Activated CD4-positive, alpha-beta T cell treated with anti-CD3 and anti-CD28 coated beads, Interleukin-2, amount 50 U/mL, for 24 hours (primary cell): ENCODE measurements around the gene PTPRK.

Experiments
- DNase-seq, 2 donors: peaks; one replicate each; pipeline ENCODE4 v3.0.0-alpha.2; 2020; ENCODE audit warnings: low read depth in 1 of 2, low spot score in 1 of 2

PTPRK gene

GRCh38 chr6:128350416-128351254 lies 169.8 kb downstream of the PTPRK start:
- no peak for DNase-seq

- no peak for DNase-seq
Observed at GRCh38 chr6:128347123-128347522, 173.3 kb downstream of the PTPRK start.

GRCh38 chr6:128346569-128346968 lies 173.8 kb downstream of the PTPRK start:
- DNase-seq = no peak

GRCh38 chr6:128345278-128345677 lies 175.1 kb downstream of the PTPRK start:
- no peak for DNase-seq

GRCh38 chr6:128343706-128344105 lies 176.7 kb downstream of the PTPRK start:
- no peak for DNase-seq

- DNase-seq = no peak
Observed at GRCh38 chr6:128339635-128340450, 180.6 kb downstream of the PTPRK start.

- no peak for DNase-seq
Observed at GRCh38 chr6:128337619-128338018, 182.8 kb downstream of the PTPRK start.

GRCh38 chr6:128336436-128337095 lies 183.8 kb downstream of the PTPRK start:
- DNase-seq = no peak

- DNase-seq = no peak
Observed at GRCh38 chr6:128335963-128336362, 184.4 kb downstream of the PTPRK start.

- DNase-seq = no peak
Observed at GRCh38 chr6:128333581-128334223, 186.7 kb downstream of the PTPRK start.

GRCh38 chr6:128327890-128328289 lies 192.5 kb downstream of the PTPRK start:
- DNase-seq = peak in 1 of 2 donors; percentile 18

- DNase-seq = no peak
Observed at GRCh38 chr6:128323011-128323410, 197.4 kb downstream of the PTPRK start.

- no peak for DNase-seq
Observed at GRCh38 chr6:128319946-128320345, 200.5 kb downstream of the PTPRK start.

GRCh38 chr6:128319157-128319556 lies 201.2 kb downstream of the PTPRK start:
- DNase-seq = no peak

- DNase-seq = no peak
Observed at GRCh38 chr6:128316258-128316929, 204.0 kb downstream of the PTPRK start.

GRCh38 chr6:128314190-128314589 lies 206.2 kb downstream of the PTPRK start:
- DNase-seq = no peak

GRCh38 chr6:128311944-128312570 lies 208.3 kb downstream of the PTPRK start:
- DNase-seq = no peak

GRCh38 chr6:128310451-128310850 lies 209.9 kb downstream of the PTPRK start:
- DNase-seq = no peak

- DNase-seq = no peak
Observed at GRCh38 chr6:128307671-128308070, 212.7 kb downstream of the PTPRK start.

- no peak for DNase-seq
Observed at GRCh38 chr6:128305976-128306375, 214.4 kb downstream of the PTPRK start.
